GM13976 (cell line): Measurements from ENCODE around the gene MYO1D.

Source experiments
- DNase-seq: peaks from one replicate; pipeline ENCODE4 v3.0.0; 2012; ENCODE audit warnings: low spot score
- CTCF ChIP-seq: IDR thresholded peaks from 2 replicates; pipeline ENCODE4 v1.5.1; 2012; ENCODE audit warnings: borderline replicate concordance, mild to moderate bottlenecking; ENCODE audit not compliant: insufficient read depth; ENCODE audit errors: extremely low read depth, missing control alignments, control extremely low read depth
- in situ Hi-C: fragments of 300-500 bp; cut with MboI; formaldehyde crosslinking; loops from one replicate; pipeline ENCODE4 v1.12.0; 2022; ENCODE audit warnings: low sequenced_read_pairs, mixed read lengths, inconsistent platforms; ENCODE audit not compliant: unreplicated experiment

The MYO1D gene

GRCh38 chr17:32910769-32911168 is 33.8 kb upstream of the MYO1D start:
- in situ Hi-C loops = loop anchor here (10.0 to 25.0 kb wide), 2 partner anchors 256 to 448 kb away; no protein-coding TSS in a partner anchor
- TF ChIP-seq CTCF = no peak
- no peak for DNase-seq

GRCh38 chr17:32909787-32910369 is 33.0 kb upstream of the MYO1D start:
- in situ Hi-C loops = loop anchor here (10.0 to 25.0 kb wide), 2 partner anchors 255 to 448 kb away; no protein-coding TSS in a partner anchor
- peak; percentile 81 for DNase-seq
- peak; percentile 63 for TF ChIP-seq CTCF

- no peak for DNase-seq
- no peak for TF ChIP-seq CTCF
- in situ Hi-C loops = loop anchor here (25.0 kb wide), 1 partner anchor 445 kb away; no protein-coding TSS in a partner anchor
Observed at GRCh38 chr17:32907583-32907982, 30.7 kb upstream of the MYO1D start.

GRCh38 chr17:32904891-32905290 is 28.0 kb upstream of the MYO1D start:
- no peak for TF ChIP-seq CTCF
- in situ Hi-C loops = loop anchor here (25.0 kb wide), 1 partner anchor 443 kb away; no protein-coding TSS in a partner anchor
- DNase-seq = no peak

GRCh38 chr17:32903774-32904673 is 27.1 kb upstream of the MYO1D start:
- in situ Hi-C loops = loop anchor here (25.0 kb wide), 1 partner anchor 442 kb away; no protein-coding TSS in a partner anchor
- DNase-seq = no peak
- TF ChIP-seq CTCF = no peak

GRCh38 chr17:32901743-32902142 is 24.8 kb upstream of the MYO1D start:
- in situ Hi-C loops = loop anchor here (25.0 kb wide), 1 partner anchor 439 kb away; no protein-coding TSS in a partner anchor
- no peak for TF ChIP-seq CTCF

More at GRCh38 chr17:32901743-32902142, 24.8 kb upstream of the MYO1D start:
- DNase-seq = no peak
